ENCODE measurements around the gene AEN.

The AEN gene

GRCh38 chr15:88680241-88681001, 59.3 kb downstream of the AEN start:
- DNase-seq: no peak

- DNase-seq: no peak
Observed at GRCh38 chr15:88681610-88682221, 60.6 kb downstream of the AEN start.
